ENCODE measurements around the gene ZNF318.
A peak's percentile ranks its signal among the peaks of the same experiment; 100 is the strongest.
"Not testable (repeated sequence)": the region's sequence is repeated elsewhere in the genome, so short reads cannot be mapped to it uniquely, and the experiment has no call there.

ZNF318 gene

GRCh38 chr6:43335469-43335868 lies 34.0 kb downstream of the ZNF318 start:
- no peak for DNase-seq

GRCh38 chr6:43334466-43335095 lies 34.9 kb downstream of the ZNF318 start:
- peak in 1 of 2 donors; percentile 28 for DNase-seq

DNA sequence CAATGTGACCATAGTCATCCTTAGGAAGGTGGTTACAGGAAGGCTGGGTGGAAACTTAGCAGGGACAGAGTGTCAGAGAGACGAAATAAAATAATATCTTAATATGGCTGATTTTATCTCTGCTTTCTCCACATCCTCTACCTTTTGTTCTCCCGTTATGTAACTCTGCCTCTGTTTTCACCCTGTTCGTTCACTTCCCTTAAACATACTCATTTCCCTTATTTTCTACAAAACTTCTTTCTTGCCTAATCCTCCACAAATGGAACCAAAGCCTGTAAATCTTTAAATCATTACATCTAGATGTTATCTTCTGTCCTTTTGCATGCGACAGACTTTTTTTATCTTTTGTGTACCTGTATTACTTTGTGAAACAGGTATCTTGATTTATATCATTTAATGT lies 37.6 kb downstream of the ZNF318 start:
- DNase-seq: peak in 1 of 2 donors; percentile 12

DNA sequence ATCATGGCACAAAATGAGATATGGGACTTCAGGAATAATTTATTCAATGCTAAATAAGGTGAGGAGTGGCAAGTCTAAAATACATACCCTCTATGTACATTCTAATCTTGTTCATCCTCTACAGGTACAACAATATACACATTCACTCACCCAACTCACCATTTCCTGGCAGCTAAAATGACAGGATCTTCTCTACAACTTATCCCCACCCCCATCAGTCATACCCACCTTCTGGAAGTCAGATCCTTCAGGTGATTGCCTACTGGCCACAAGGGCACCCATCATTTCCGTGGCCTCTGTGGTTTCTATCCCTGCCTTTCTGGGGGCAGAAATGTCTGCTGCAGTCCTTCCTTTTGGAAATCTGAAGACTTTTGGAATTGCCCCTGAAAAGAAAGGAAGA lies 38.0 kb downstream of the ZNF318 start:
- DNase-seq: peak in 1 of 2 donors; percentile 16

GRCh38 chr6:43328528-43328927 lies 40.9 kb downstream of the ZNF318 start:
- DNase-seq: no peak

- DNase-seq: no peak
Observed at GRCh38 chr6:43325876-43326275, 43.6 kb downstream of the ZNF318 start.

- DNase-seq: no peak
Observed at GRCh38 chr6:43318011-43318410, 51.4 kb downstream of the ZNF318 start.

- no peak for DNase-seq
Observed at GRCh38 chr6:43313813-43314212, 55.6 kb downstream of the ZNF318 start.

GRCh38 chr6:43311666-43312065 lies 57.8 kb downstream of the ZNF318 start:
- DNase-seq: no peak

GRCh38 chr6:43310624-43311023 lies 58.8 kb downstream of the ZNF318 start:
- DNase-seq: no peak

DNA sequence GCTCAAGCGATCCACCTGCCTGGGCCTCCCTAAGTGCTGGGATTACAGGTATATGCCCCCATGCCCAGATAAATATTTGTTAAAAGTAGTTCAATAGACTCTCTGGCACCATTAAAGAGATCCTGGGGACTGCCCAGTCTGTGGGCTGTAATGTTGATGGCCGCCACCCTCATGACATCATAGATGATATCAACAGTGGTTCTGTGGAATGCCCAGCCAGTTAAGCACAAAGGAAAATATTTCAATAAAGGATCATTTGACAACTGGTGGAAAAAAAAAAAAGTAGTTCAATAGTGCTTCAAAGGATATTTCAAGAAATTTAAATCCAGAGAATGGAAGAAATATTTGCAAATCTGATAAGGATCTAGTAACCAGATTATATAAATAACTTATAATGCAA lies 59.3 kb downstream of the ZNF318 start:
- no peak for DNase-seq

- DNase-seq: no peak
Observed at GRCh38 chr6:43308990-43309477, 60.4 kb downstream of the ZNF318 start.

GRCh38 chr6:43308101-43308989 lies 61.1 kb downstream of the ZNF318 start, which contains the start of gene CRIP3:
Gene CRIP3, minus strand, starts transcription at chr6:43308826. Its CDS starts 34 bp downstream, at chr6:43308792.
- peak; percentile 52 to 60 for DNase-seq

GRCh38 chr6:43307451-43308100 lies 61.9 kb downstream of the ZNF318 start:
- no peak for DNase-seq

DNA sequence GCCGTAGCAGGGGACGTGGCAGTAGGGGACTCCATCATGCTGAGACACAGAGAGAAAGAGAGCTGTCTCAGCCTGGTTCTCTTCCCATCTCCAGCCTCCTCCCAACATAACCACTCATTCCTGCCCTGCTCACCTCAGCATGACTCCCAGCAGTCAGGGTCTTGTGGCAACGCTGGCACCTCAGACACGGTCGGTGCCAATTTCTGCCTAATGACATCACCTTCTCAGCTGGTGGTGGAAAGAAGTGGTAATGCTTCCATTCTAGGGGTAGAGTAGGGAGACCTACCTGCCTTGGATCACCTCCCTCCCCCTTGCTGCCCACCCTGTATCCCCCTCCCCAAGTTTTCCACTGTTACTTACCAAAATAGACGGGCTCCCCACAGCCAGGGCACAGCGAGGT lies 63.4 kb downstream of the ZNF318 start:
- DNase-seq: no peak

- DNase-seq: no peak
Observed at GRCh38 chr6:43304882-43305281, 64.6 kb downstream of the ZNF318 start.

DNA sequence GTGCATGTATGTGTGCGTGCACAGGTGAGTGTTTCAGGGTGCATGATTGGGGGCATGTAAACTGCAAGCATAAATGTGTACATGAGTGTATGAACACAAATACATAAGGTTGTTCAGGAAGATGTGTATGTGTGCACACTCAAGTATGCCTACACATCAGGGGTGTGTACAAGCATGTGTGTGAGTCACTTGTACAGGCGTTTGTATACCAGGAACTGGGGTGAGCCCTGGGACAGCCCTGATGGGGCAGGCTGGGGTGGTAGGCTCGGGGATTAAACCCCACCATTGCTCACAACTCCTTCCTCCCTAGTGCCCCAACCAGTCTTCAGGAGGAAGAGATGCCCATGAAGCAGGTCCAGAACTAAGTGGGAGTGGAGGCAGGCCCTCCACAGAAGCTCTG lies 65.1 kb downstream of the ZNF318 start:
- DNase-seq: no peak

DNA sequence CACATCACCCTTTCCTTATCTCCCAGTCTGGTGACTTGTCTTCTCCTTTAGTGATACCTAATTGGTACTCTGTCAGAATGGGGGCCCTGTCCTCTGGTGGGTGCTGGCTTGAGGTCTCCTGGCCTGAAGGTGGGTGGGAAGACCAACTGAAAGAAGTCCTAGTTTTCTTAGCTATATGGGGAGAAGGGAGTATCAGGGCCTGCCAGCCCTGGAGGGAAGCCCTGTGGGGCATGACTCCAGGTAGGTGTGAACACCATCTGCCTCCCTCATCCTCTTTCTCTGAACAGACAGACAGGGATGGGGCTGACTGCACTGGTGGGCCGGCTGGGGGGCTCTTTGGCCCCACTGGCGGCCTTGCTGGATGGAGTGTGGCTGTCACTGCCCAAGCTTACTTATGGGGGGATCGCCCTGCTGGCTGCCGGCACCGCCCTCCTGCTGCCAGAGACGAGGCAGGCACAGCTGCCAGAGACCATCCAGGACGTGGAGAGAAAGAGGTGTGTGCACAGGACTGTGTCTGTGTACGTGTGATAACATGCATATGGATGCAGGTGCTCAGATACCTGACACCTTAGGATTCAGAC lies 65.6 kb downstream of the ZNF318 start:
- DNase-seq: no peak

- not testable (repeated sequence) for DNase-seq
Observed at GRCh38 chr6:43303006-43303405, 66.4 kb downstream of the ZNF318 start.

GRCh38 chr6:43302126-43302525 lies 67.3 kb downstream of the ZNF318 start:
- no peak for DNase-seq

GRCh38 chr6:43301081-43301870 lies 68.2 kb downstream of the ZNF318 start:
- no peak for DNase-seq
